ENCODE results near the gene PPM1E. TPM values are rescaled to one million over a fixed set of nuclear protein-coding genes. Genes with fewer than 3 reads are reported as not detected.

PPM1E gene
- total and polyA plus RNA-seq, 2 of the 4 experiments (the other 2 are of a cell fraction): under 0.01 to 0.05 TPM

DNA sequence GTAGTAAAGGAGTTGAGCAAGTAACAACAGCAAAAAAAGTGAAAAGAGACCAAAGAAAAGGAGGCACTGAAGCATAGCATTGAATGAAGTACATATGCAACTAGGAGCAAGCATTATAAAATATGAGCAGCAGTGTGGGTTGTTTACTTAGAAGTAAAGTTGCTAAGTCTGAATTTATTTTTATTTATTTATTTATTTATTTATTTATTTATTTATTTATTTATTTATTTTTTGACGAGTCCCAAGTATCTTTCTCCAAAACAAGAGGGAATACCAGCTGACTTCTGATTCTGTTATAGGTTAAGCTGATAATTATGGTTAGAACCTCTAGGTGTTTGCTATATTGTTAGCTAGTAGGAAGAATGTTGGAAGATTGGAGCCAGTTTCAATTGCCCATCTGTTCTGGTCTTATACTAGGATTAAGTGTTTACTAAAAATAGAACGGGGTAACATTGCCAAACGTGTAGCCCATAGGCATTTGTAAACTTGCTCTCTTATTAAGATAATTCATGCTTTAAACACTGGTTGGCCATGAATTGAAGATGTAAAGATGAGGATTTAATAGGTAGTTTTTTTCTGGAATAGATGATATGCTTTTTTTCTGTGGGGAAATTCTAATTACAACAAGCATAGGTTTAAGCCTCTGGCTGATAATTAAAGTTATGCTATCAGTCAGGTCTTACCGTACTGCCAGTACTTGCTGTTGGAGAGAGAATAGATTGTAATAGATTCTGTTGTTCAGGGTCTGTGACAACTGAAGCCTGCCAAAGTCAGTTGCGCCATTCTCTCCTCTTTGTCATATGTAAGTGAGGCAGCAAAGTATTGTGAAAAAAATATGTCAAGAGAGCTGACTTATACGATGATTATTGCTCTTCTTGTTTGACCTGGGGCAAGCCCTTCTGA lies 66.7 kb downstream of the PPM1E start:
- H3K79me1 ChIP-seq (ENCODE audit: low read depth in 1 of 2, low read length in 2 of 2): no peaks in the 10 kb centered on the region
- H2BK20ac ChIP-seq (ENCODE audit: low read depth, low read length): no peak overlapping the region
- no peak overlapping the region for H3K23ac ChIP-seq (ENCODE audit: low read depth, low read length)
- no CpG with 5 or more reads among the region's 6 CpGs for WGBS, 2 experiments (ENCODE audit: extremely low coverage in 2 of 2, insufficient read length in 1 of 2)
- no TSS peak for BruUV-seq (replicated peaks)
- H4K20me1 ChIP-seq (ENCODE audit: insufficient read depth, low read length): no peaks in the 10 kb centered on the region
- ChIA-PET CTCF (no interaction called here), POLR2A (ENCODE audit: unreplicated experiment) (no interaction called here)
- no peak overlapping the region for H3K27ac ChIP-seq (ENCODE audit: insufficient read depth, low read length)
- no peak for ATAC-seq (ENCODE audit: low read depth)
- no peaks in the 10 kb centered on the region for H3K9me1 ChIP-seq (ENCODE audit: insufficient read depth, low read length)
- H3K9ac ChIP-seq (ENCODE audit: low read depth, low read length): no peak overlapping the region
- H3K27me3 ChIP-seq (ENCODE audit: control insufficient read depth, insufficient read depth, low read length): no peaks in the 10 kb centered on the region; the same call in 1 of the 2 replicates
- H2AFZ ChIP-seq (replicated peaks; ENCODE audit: low read length, poor library complexity): no peak overlapping the region
- H3K9me3 ChIP-seq (ENCODE audit: control insufficient read depth, insufficient read depth, low read length): no peaks in the 10 kb centered on the region
- no peak overlapping the region for H3K4me3 ChIP-seq (ENCODE audit: insufficient read depth, low read depth, low read length)
- no peak overlapping the region for H3K14ac ChIP-seq (replicated peaks; ENCODE audit: low read depth, low read length)
- H2AK5ac ChIP-seq (ENCODE audit: low read depth, low read length): no peak overlapping the region
- no peak overlapping the region for H3K56ac ChIP-seq (ENCODE audit: extremely low read depth, insufficient read depth, low read length)
- H3K4ac ChIP-seq (ENCODE audit: low read depth, low read length): no peak overlapping the region
- in situ Hi-C loops (cut with MboI; ENCODE audit: low sequenced_read_pairs) (no loop called here), dilution Hi-C loops (cut with HindIII; ENCODE audit: low sequenced_read_pairs, unreplicated experiment) (no loop called here), intact Hi-C loops (cut with micrococcal nuclease) (no loop called here)
- no peak overlapping the region for H3K18ac ChIP-seq (ENCODE audit: low read depth, low read length)
- H4K8ac ChIP-seq (ENCODE audit: low read depth in 2 of 2, low read length in 2 of 2): no peak overlapping the region
- no peak overlapping the region for H3K4me2 ChIP-seq (ENCODE audit: low read depth, low read length)
- no peak overlapping the region for H2BK5ac ChIP-seq (ENCODE audit: low read depth, low read length, poor library complexity, severe bottlenecking)
- no peaks in the 10 kb centered on the region for H3K36me3 ChIP-seq (ENCODE audit: control insufficient read depth, insufficient read depth, low read length)
- no peaks in the 10 kb centered on the region for H3K4me1 ChIP-seq (ENCODE audit: control insufficient read depth, insufficient read depth, low read length)
- no peak overlapping the region for H4K91ac ChIP-seq (ENCODE audit: insufficient read depth, low read depth, low read length)
- H4K5ac ChIP-seq (ENCODE audit: low read depth, low read length): no peak overlapping the region
- no peak overlapping the region for H2BK120ac ChIP-seq (ENCODE audit: low read depth, low read length)
- H2BK15ac ChIP-seq (ENCODE audit: low read depth, low read length): no peak overlapping the region
- no peak for DNase-seq
- no peak overlapping the region for H2AK9ac ChIP-seq (replicated peaks; ENCODE audit: low read depth, low read length, poor library complexity)
- no peak for TF ChIP-seq MAZ (IDR thresholded peaks at IDR 0.05; ENCODE audit: borderline replicate concordance, low read depth, low read length)
- TF ChIP-seq MAFK (IDR thresholded peaks at IDR 0.05; ENCODE audit: low read depth, low read length): no peak
- TF ChIP-seq, protein P1, sequence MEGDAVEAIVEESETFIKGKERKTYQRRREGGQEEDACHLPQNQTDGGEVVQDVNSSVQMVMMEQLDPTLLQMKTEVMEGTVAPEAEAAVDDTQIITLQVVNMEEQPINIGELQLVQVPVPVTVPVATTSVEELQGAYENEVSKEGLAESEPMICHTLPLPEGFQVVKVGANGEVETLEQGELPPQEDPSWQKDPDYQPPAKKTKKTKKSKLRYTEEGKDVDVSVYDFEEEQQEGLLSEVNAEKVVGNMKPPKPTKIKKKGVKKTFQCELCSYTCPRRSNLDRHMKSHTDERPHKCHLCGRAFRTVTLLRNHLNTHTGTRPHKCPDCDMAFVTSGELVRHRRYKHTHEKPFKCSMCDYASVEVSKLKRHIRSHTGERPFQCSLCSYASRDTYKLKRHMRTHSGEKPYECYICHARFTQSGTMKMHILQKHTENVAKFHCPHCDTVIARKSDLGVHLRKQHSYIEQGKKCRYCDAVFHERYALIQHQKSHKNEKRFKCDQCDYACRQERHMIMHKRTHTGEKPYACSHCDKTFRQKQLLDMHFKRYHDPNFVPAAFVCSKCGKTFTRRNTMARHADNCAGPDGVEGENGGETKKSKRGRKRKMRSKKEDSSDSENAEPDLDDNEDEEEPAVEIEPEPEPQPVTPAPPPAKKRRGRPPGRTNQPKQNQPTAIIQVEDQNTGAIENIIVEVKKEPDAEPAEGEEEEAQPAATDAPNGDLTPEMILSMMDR (conservative IDR thresholded peaks at IDR 0.05; ENCODE audit: low read depth, low read length): no peak
- no peak for TF ChIP-seq RAD21 (IDR thresholded peaks at IDR 0.05; ENCODE audit: low read length)
- no peak for TF ChIP-seq FOS (IDR thresholded peaks at IDR 0.05; ENCODE audit: low read depth, low read length)
- TF ChIP-seq, protein P2, sequence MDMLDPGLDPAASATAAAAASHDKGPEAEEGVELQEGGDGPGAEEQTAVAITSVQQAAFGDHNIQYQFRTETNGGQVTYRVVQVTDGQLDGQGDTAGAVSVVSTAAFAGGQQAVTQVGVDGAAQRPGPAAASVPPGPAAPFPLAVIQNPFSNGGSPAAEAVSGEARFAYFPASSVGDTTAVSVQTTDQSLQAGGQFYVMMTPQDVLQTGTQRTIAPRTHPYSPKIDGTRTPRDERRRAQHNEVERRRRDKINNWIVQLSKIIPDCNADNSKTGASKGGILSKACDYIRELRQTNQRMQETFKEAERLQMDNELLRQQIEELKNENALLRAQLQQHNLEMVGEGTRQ (IDR thresholded peaks at IDR 0.05; ENCODE audit: low read depth, low read length): no peak
- TF ChIP-seq CHD1 (IDR thresholded peaks at IDR 0.05; ENCODE audit: low read depth, low read length): no peak
- no peak for TF ChIP-seq SMC3 (IDR thresholded peaks at IDR 0.05; ENCODE audit: low read depth, low read length)
- no peak for TF ChIP-seq CEBPB (IDR thresholded peaks at IDR 0.05; ENCODE audit: low read depth, low read length)
- no peak for TF ChIP-seq RCOR1 (IDR thresholded peaks at IDR 0.05; ENCODE audit: insufficient replicate concordance, low read length)
- no peak for TF ChIP-seq RFX5 (IDR thresholded peaks at IDR 0.05; ENCODE audit: low read depth, low read length)
- no peak for TF ChIP-seq POLR2A (IDR thresholded peaks at IDR 0.05; ENCODE audit: low read depth, low read length)
- TF ChIP-seq NFE2L2 (IDR thresholded peaks at IDR 0.05; ENCODE audit: low read depth, low read length): no peak
- TF ChIP-seq, protein P3, sequence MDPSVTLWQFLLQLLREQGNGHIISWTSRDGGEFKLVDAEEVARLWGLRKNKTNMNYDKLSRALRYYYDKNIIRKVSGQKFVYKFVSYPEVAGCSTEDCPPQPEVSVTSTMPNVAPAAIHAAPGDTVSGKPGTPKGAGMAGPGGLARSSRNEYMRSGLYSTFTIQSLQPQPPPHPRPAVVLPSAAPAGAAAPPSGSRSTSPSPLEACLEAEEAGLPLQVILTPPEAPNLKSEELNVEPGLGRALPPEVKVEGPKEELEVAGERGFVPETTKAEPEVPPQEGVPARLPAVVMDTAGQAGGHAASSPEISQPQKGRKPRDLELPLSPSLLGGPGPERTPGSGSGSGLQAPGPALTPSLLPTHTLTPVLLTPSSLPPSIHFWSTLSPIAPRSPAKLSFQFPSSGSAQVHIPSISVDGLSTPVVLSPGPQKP (IDR thresholded peaks at IDR 0.05; ENCODE audit: borderline replicate concordance, low read depth, low read length): no peak
- TF ChIP-seq MXI1 (IDR thresholded peaks at IDR 0.05; ENCODE audit: borderline replicate concordance, low read depth, low read length): no peak

Data from IMR-90 (cell line).